Fibroblast of villous mesenchyme (primary cell): Measurements from ENCODE around the gene MRPL3. TPM values are rescaled to one million over a fixed set of nuclear protein-coding genes. Genes with fewer than 3 reads are reported as not detected.

ENCODE experiments used
- DNase-seq: peaks from one replicate; pipeline ENCODE4 v3.0.0-alpha.2; 2010; ENCODE audit warnings: low read depth
- H3K4me3 ChIP-seq: 2 replicates; pipeline ENCODE4 v1.5.1; 2011; ENCODE audit warnings: low read depth, mild to moderate bottlenecking, low read length
- small RNA-seq: library from RNA; depleted of rRNA; stranded (forward); fragments of <200 nt; gene quantifications from one replicate; pipeline ENCODE3, GENCODE V24; 2012
- total RNA-seq: library from RNA; depleted of rRNA; stranded (reverse); fragments of >200 nt; gene quantifications from 2 replicates; pipeline ENCODE4 v1.2.3, GENCODE V29; 2012
- TF ChIP-seq, protein P1 (sequence below): IDR thresholded peaks from 2 replicates; pipeline ENCODE4 v1.5.1; 2012; ENCODE audit warnings: low read depth, mild to moderate bottlenecking, low read length; ENCODE audit not compliant: insufficient read depth

MRPL3 gene
- total RNA-seq, 1 donor: 123 TPM

GRCh38 chr3:131432441-131432840 is 70.3 kb downstream of the MRPL3 start:
- TF ChIP-seq, protein P1, sequence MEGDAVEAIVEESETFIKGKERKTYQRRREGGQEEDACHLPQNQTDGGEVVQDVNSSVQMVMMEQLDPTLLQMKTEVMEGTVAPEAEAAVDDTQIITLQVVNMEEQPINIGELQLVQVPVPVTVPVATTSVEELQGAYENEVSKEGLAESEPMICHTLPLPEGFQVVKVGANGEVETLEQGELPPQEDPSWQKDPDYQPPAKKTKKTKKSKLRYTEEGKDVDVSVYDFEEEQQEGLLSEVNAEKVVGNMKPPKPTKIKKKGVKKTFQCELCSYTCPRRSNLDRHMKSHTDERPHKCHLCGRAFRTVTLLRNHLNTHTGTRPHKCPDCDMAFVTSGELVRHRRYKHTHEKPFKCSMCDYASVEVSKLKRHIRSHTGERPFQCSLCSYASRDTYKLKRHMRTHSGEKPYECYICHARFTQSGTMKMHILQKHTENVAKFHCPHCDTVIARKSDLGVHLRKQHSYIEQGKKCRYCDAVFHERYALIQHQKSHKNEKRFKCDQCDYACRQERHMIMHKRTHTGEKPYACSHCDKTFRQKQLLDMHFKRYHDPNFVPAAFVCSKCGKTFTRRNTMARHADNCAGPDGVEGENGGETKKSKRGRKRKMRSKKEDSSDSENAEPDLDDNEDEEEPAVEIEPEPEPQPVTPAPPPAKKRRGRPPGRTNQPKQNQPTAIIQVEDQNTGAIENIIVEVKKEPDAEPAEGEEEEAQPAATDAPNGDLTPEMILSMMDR: no peak
- H3K4me3 ChIP-seq: no peak overlapping the region
- no peak for DNase-seq

GRCh38 chr3:131431754-131432153 is 71.0 kb downstream of the MRPL3 start:
- TF ChIP-seq, protein P1: no peak
- DNase-seq: no peak
- no peak overlapping the region for H3K4me3 ChIP-seq

- no peak overlapping the region for H3K4me3 ChIP-seq
- TF ChIP-seq, protein P1: no peak
- no peak for DNase-seq
Measured at GRCh38 chr3:131427226-131427625, 75.5 kb downstream of the MRPL3 start.

GRCh38 chr3:131421957-131422498 is 80.7 kb downstream of the MRPL3 start:
- no peak for DNase-seq
- TF ChIP-seq, protein P1: no peak
- H3K4me3 ChIP-seq: no peak overlapping the region

- DNase-seq: no peak
- no peak overlapping the region for H3K4me3 ChIP-seq
- TF ChIP-seq, protein P1: no peak
Measured at GRCh38 chr3:131421301-131421700, 81.5 kb downstream of the MRPL3 start.

DNA sequence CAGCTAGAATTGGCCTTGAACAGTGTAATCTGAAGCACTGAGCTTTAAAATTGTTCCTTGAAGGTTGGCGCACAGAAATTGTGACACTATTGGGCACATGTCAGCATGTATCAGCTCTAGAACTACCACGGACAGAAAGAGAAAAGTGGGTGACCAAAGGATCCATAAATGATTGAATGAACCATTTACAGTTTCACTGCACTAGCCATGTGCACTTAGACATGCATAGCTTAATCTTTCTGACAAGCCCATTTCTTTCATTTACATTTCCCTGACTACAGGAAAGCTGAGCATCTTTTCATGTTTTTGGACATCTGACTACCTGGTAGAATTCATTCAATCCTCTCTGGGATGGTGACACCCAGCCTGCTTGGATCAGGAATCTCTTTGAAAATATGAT is 85.0 kb downstream of the MRPL3 start:
- no peak overlapping the region for H3K4me3 ChIP-seq
- TF ChIP-seq, protein P1: no peak
- DNase-seq: no peak

Small RNA genes within 50 kb of the gene (small RNA-seq; reads per million reads assigned to genes)
- gene AC107027.2 (not detected), gene SNORA58 (79.8 reads per million, percentile 96 among the genes with 10 or more reads in this experiment)

Other genes starting within 250 kb of the MRPL3 start
- 7.3 and 10.0 TPM in 2 replicates for gene NUDT16, start 121.2 kb downstream of the MRPL3 start, total RNA-seq